Calu3 (cell line): Measurements from ENCODE around the gene PROSER3. TPM values are rescaled to one million over a fixed set of nuclear protein-coding genes. Genes with fewer than 3 reads are reported as not detected.

Experiments used
- BruUV-seq: library from RNA; stranded (reverse); fragments of 400-500 nt; replicated peaks from 2 replicates; lab custom pipeline; 2021; lab: Mats Ljungman, UMichigan
- CTCF ChIA-PET: fragments of 300-600 bp; sonication (Branson Sonifier 250); formaldehyde crosslinking; loops from one replicate; lab custom pipeline; 2022; ENCODE audit warnings: antibody characterized with exemption; lab: Charles Lee
- DNase-seq: peaks from one replicate; pipeline ENCODE4 v3.0.0; 2022
- H3K27ac Mint-ChIP-seq: one replicate; pipeline ENCODE4 v1.8.0; 2022; ENCODE audit warnings: mixed read lengths; ENCODE audit not compliant: unreplicated experiment
- H3K27me3 Mint-ChIP-seq: one replicate; pipeline ENCODE4 v1.8.0; 2022; ENCODE audit warnings: mixed read lengths; ENCODE audit not compliant: unreplicated experiment
- H3K36me3 Mint-ChIP-seq: one replicate; pipeline ENCODE4 v1.8.0; 2022; ENCODE audit warnings: mild to moderate bottlenecking, moderate library complexity, mixed read lengths; ENCODE audit not compliant: insufficient read depth, unreplicated experiment
- H3K4me1 Mint-ChIP-seq: one replicate; pipeline ENCODE4 v1.8.0; 2022; ENCODE audit warnings: mild to moderate bottlenecking, low read depth, mixed read lengths; ENCODE audit not compliant: unreplicated experiment
- H3K4me3 Mint-ChIP-seq: one replicate; pipeline ENCODE4 v1.8.0; 2022; ENCODE audit warnings: mild to moderate bottlenecking, low read depth, moderate library complexity, mixed read lengths; ENCODE audit not compliant: unreplicated experiment
- H3K9me3 Mint-ChIP-seq: one replicate; pipeline ENCODE4 v1.8.0; 2022; ENCODE audit warnings: low read depth, mixed read lengths; ENCODE audit not compliant: unreplicated experiment
- CTCF ChIP-seq: fragments of 200-600 bp; IDR thresholded peaks from one replicate; pipeline ENCODE4 v1.8.0; 2022; ENCODE audit warnings: antibody characterized with exemption; ENCODE audit not compliant: unreplicated experiment
- intact Hi-C: fragments of 100-400 bp; cut with micrococcal nuclease; formaldehyde crosslinking; loops from one replicate; pipeline ENCODE4 v1.10.0; 2022; ENCODE audit not compliant: unreplicated experiment
- total RNA-seq: library from RNA; stranded (reverse); gene quantifications from 2 replicates; pipeline ENCODE4 v1.2.3, GENCODE V29; 2022

PROSER3 gene
- total RNA-seq, 1 experiment from 2014 or later: 70.7 TPM

GRCh38 chr19:35720163-35720524 lies 37.8 kb upstream of the PROSER3 start:
- BruUV-seq: no TSS peak
- peaks cover 91% of the 10 kb centered on the region for H3K36me3 Mint-ChIP-seq
- TF ChIP-seq CTCF: no peak
- intact Hi-C loops: no loop called here
- H3K27ac Mint-ChIP-seq: peak overlapping the region; percentile 15
- H3K4me3 Mint-ChIP-seq: no peak overlapping the region
- H3K4me1 Mint-ChIP-seq: peaks cover 21% of the 10 kb centered on the region
- H3K9me3 Mint-ChIP-seq: no peaks in the 10 kb centered on the region
- CTCF ChIA-PET: no interaction called here
- no peak for DNase-seq
- no peaks in the 10 kb centered on the region for H3K27me3 Mint-ChIP-seq

GRCh38 chr19:35720648-35721047 lies 37.3 kb upstream of the PROSER3 start:
- BruUV-seq: no TSS peak
- intact Hi-C loops: no loop called here
- Mint-ChIP-seq H3K9me3 (no peaks in the 10 kb centered on the region), H3K4me1 (peaks cover 21% of the 10 kb centered on the region), H3K27ac (no peak overlapping the region), H3K27me3 (no peaks in the 10 kb centered on the region), H3K36me3 (peaks cover 95% of the 10 kb centered on the region), H3K4me3 (no peak overlapping the region)
- DNase-seq: no peak
- CTCF ChIA-PET: interaction anchor here (0.6 kb wide), 1 partner anchor 1905 kb away, joined by 5 read pairs; no protein-coding TSS in a partner anchor
- TF ChIP-seq CTCF: no peak

GRCh38 chr19:35721374-35721773 lies 36.6 kb upstream of the PROSER3 start:
- Mint-ChIP-seq H3K27me3 (no peaks in the 10 kb centered on the region), H3K4me1 (peaks cover 16% of the 10 kb centered on the region), H3K36me3 (peaks cover 94% of the 10 kb centered on the region), H3K4me3 (no peak overlapping the region), H3K9me3 (no peaks in the 10 kb centered on the region), H3K27ac (no peak overlapping the region)
- no peak for TF ChIP-seq CTCF
- CTCF ChIA-PET: interaction anchor here (0.6 kb wide), 2 partner anchors 66 to 159 kb away, joined by 3 to 4 read pairs; no protein-coding TSS in a partner anchor
- intact Hi-C loops: no loop called here
- no peak for DNase-seq
- BruUV-seq: no TSS peak

- Mint-ChIP-seq H3K4me3 (no peak overlapping the region), H3K4me1 (peaks cover 12% of the 10 kb centered on the region), H3K27me3 (no peaks in the 10 kb centered on the region), H3K9me3 (no peaks in the 10 kb centered on the region), H3K36me3 (peaks cover 83% of the 10 kb centered on the region), H3K27ac (no peak overlapping the region)
- no TSS peak for BruUV-seq
- intact Hi-C loops: no loop called here
- no peak for DNase-seq
- CTCF ChIA-PET: no interaction called here
- no peak for TF ChIP-seq CTCF
Observed at GRCh38 chr19:35722461-35722860, 35.5 kb upstream of the PROSER3 start.
